Neuronal stem cell (in vitro differentiated cells): ENCODE data around the gene ACKR2.

ENCODE experiments used
- DNase-seq: peaks from one replicate; pipeline ENCODE4 v3.0.0-alpha.2; 2013; ENCODE audit warnings: low spot score
- H2AFZ ChIP-seq: one replicate; pipeline ENCODE4 v1.6.1; 2013; ENCODE audit warnings: mild to moderate bottlenecking, low read length, inconsistent platforms
- H2AK5ac ChIP-seq: 2 replicates; pipeline ENCODE4 v1.6.1; 2013; ENCODE audit warnings: low read depth, mild to moderate bottlenecking, inconsistent platforms, low read length, moderate library complexity, mixed read lengths
- H2BK120ac ChIP-seq: 2 replicates; pipeline ENCODE4 v1.6.1; 2013; ENCODE audit warnings: low read depth, mild to moderate bottlenecking, inconsistent platforms, low read length, moderate library complexity, mixed read lengths
- H2BK12ac ChIP-seq: one replicate; pipeline ENCODE4 v1.6.1; 2013; ENCODE audit warnings: low read length, inconsistent platforms
- H2BK15ac ChIP-seq: 2 replicates; pipeline ENCODE4 v1.6.1; 2013; ENCODE audit warnings: mild to moderate bottlenecking, low read length, inconsistent platforms, mixed read lengths
- H2BK5ac ChIP-seq: one replicate; pipeline ENCODE4 v1.6.1; 2013; ENCODE audit warnings: inconsistent platforms, mild to moderate bottlenecking, low read length, moderate library complexity
- H3K14ac ChIP-seq: one replicate; pipeline ENCODE4 v1.6.1; 2013; ENCODE audit warnings: low read length, inconsistent platforms
- H3K18ac ChIP-seq: 2 replicates; pipeline ENCODE4 v1.6.1; 2013; ENCODE audit warnings: low read length, inconsistent platforms
- H3K23ac ChIP-seq: 2 replicates; pipeline ENCODE4 v1.6.1; 2013; ENCODE audit warnings: low read depth, mild to moderate bottlenecking, mixed read lengths, low read length, inconsistent platforms; ENCODE audit not compliant: poor library complexity
- H3K27ac ChIP-seq: replicated peaks from 3 replicates; pipeline ENCODE4 v1.5.1; 2013; ENCODE audit warnings: low read length, inconsistent platforms
- H3K27me3 ChIP-seq, 3 experiments: 2 replicates each; pipeline ENCODE4 v1.6.1; 2013; ENCODE audit warnings: low read length in 3 of 3, mild to moderate bottlenecking in 2 of 3, inconsistent platforms in 1 of 3, low read depth in 1 of 3, mixed read lengths in 1 of 3, moderate library complexity in 1 of 3; ENCODE audit not compliant: control insufficient read depth in 3 of 3, insufficient read depth in 3 of 3
- H3K36me3 ChIP-seq, 2 donors: replicated peaks in 1 of 2; 2 replicates each; pipeline ENCODE4 v1.6.1; 2013; ENCODE audit warnings: low read length in 2 of 2; ENCODE audit not compliant: control insufficient read depth in 2 of 2, insufficient read depth in 2 of 2
- H3K4ac ChIP-seq: 2 replicates; pipeline ENCODE4 v1.6.1; 2013; ENCODE audit warnings: inconsistent platforms, mild to moderate bottlenecking, low read length, moderate library complexity
- H3K4me1 ChIP-seq, 2 donors: 1 replicate in 1 of 2; 2 replicates in 1 of 2; pipeline ENCODE4 v1.6.1; 2013; ENCODE audit warnings: low read length in 2 of 2, low read depth in 1 of 2; ENCODE audit not compliant: control insufficient read depth in 2 of 2, insufficient read depth in 1 of 2
- H3K4me2 ChIP-seq: one replicate; pipeline ENCODE4 v1.6.1; 2013; ENCODE audit warnings: mild to moderate bottlenecking, low read length, inconsistent platforms; ENCODE audit not compliant: insufficient read depth, poor library complexity, severe bottlenecking
- H3K4me3 ChIP-seq, 2 donors: 2 replicates each; pipeline ENCODE4 v1.5.1; 2013; ENCODE audit warnings: low read length in 2 of 2, mild to moderate bottlenecking in 2 of 2, inconsistent platforms in 1 of 2, moderate library complexity in 1 of 2
- H3K79me1 ChIP-seq: one replicate; pipeline ENCODE4 v1.6.1; 2013; ENCODE audit warnings: low read depth, mild to moderate bottlenecking, inconsistent platforms, low read length, moderate library complexity
- H3K9ac ChIP-seq: one replicate; pipeline ENCODE4 v1.6.1; 2013; ENCODE audit warnings: mild to moderate bottlenecking, low read depth, low read length, inconsistent platforms; ENCODE audit not compliant: poor library complexity
- H3K9me3 ChIP-seq, 2 donors: replicated peaks in 1 of 2; 2 replicates each; pipeline versions ENCODE3 to v1.6.1; 2013; ENCODE audit warnings: low read length in 2 of 2, mild to moderate bottlenecking in 2 of 2, inconsistent platforms in 1 of 2, low read depth in 1 of 2, mixed read lengths in 1 of 2, moderate library complexity in 1 of 2; ENCODE audit not compliant: control insufficient read depth in 2 of 2, insufficient read depth in 1 of 2
- H4K8ac ChIP-seq: one replicate; pipeline ENCODE4 v1.6.1; 2013; ENCODE audit warnings: low read depth, mild to moderate bottlenecking, inconsistent platforms, low read length, moderate library complexity
- H4K91ac ChIP-seq: one replicate; pipeline ENCODE4 v1.6.1; 2013; ENCODE audit warnings: low read length, low read depth, mild to moderate bottlenecking, inconsistent platforms; ENCODE audit not compliant: poor library complexity
- WGBS, 2 donors: extraction: QIAGEN DNeasy Blood & Tissue Kit; methylation state at CpG; one replicate each; pipeline ENCODE4 v1.1.7; 2013; ENCODE audit warnings: missing lambda C conversion rate in 2 of 2, mixed read lengths in 1 of 2; ENCODE audit not compliant: insufficient read length in 2 of 2, insufficient replicate concordance in 1 of 2; ENCODE audit errors: extremely low coverage in 2 of 2; 5-methylcytosine and 5-hydroxymethylcytosine counted together

ACKR2 gene

GRCh38 chr3:42867138-42867537 lies 57.9 kb downstream of the ACKR2 start:
- no peak overlapping the region for H2BK5ac ChIP-seq
- no peak overlapping the region for H3K18ac ChIP-seq
- no peak overlapping the region for H2BK12ac ChIP-seq
- no peaks in the 10 kb centered on the region for H3K9me3 ChIP-seq
- no peak overlapping the region for H2AFZ ChIP-seq
- no peak overlapping the region for H2AK5ac ChIP-seq
- no peak overlapping the region for H4K91ac ChIP-seq
- H3K79me1 ChIP-seq, result no peaks in the 10 kb centered on the region
- no peak overlapping the region for H3K4me2 ChIP-seq
- H2BK120ac ChIP-seq, result no peak overlapping the region
- H3K4me1 ChIP-seq, result no peaks in the 10 kb centered on the region
- DNase-seq, result no peak
- H3K27ac ChIP-seq, result no peak overlapping the region
- H3K36me3 ChIP-seq, result no peaks in the 10 kb centered on the region
- peaks cover 0 to 11% (median 0%) of the 10 kb centered on the region in 3 experiments for H3K27me3 ChIP-seq
- no CpG with 5 or more reads among the region's 7 CpGs for WGBS, 2 donors
- H3K9ac ChIP-seq, result no peak overlapping the region
- no peak overlapping the region for H2BK15ac ChIP-seq
- H3K4ac ChIP-seq, result no peak overlapping the region
- no peak overlapping the region for H3K23ac ChIP-seq
- no peak overlapping the region for H4K8ac ChIP-seq
- no peak overlapping the region for H3K14ac ChIP-seq
- no peak overlapping the region for H3K4me3 ChIP-seq

GRCh38 chr3:42868841-42869240 lies 59.6 kb downstream of the ACKR2 start:
- H3K4me2 ChIP-seq, result no peak overlapping the region
- H3K79me1 ChIP-seq, result no peaks in the 10 kb centered on the region
- H3K36me3 ChIP-seq, result no peaks in the 10 kb centered on the region
- no peak overlapping the region for H2BK12ac ChIP-seq
- H2AFZ ChIP-seq, result no peak overlapping the region
- H2BK120ac ChIP-seq, result no peak overlapping the region
- H3K18ac ChIP-seq, result peak overlapping the region; percentile 33
- no peak overlapping the region for H2BK15ac ChIP-seq
- no peak overlapping the region for H4K91ac ChIP-seq
- no peak overlapping the region for H4K8ac ChIP-seq
- H3K4me3 ChIP-seq, result no peak overlapping the region
- H3K27ac ChIP-seq, result no peak overlapping the region
- no peak for DNase-seq
- H3K14ac ChIP-seq, result no peak overlapping the region
- no CpG with 5 or more reads among the region's 5 CpGs for WGBS, 2 donors
- H3K9me3 ChIP-seq, result no peaks in the 10 kb centered on the region
- H2AK5ac ChIP-seq, result no peak overlapping the region
- H3K4me1 ChIP-seq, result no peaks in the 10 kb centered on the region
- no peak overlapping the region for H3K9ac ChIP-seq
- H3K4ac ChIP-seq, result no peak overlapping the region
- H3K23ac ChIP-seq, result no peak overlapping the region
- H2BK5ac ChIP-seq, result no peak overlapping the region
- H3K27me3 ChIP-seq, result peaks cover 0 to 15% (median 0%) of the 10 kb centered on the region in 3 experiments

GRCh38 chr3:42871592-42872196 lies 62.4 kb downstream of the ACKR2 start:
- no peak overlapping the region for H3K4ac ChIP-seq
- H3K27me3 ChIP-seq, result peaks cover 0 to 31% (median 0%) of the 10 kb centered on the region in 3 experiments
- H2AFZ ChIP-seq, result no peak overlapping the region
- DNase-seq, result no peak
- H3K23ac ChIP-seq, result no peak overlapping the region
- no peak overlapping the region for H2BK15ac ChIP-seq
- no peak overlapping the region for H2BK5ac ChIP-seq
- H3K18ac ChIP-seq, result no peak overlapping the region
- WGBS, 2 donors, result no CpG with 5 or more reads among the region's 5 CpGs
- H2BK120ac ChIP-seq, result no peak overlapping the region
- no peak overlapping the region for H2BK12ac ChIP-seq
- no peak overlapping the region for H3K14ac ChIP-seq
- no peaks in the 10 kb centered on the region for H3K79me1 ChIP-seq
- H3K4me2 ChIP-seq, result no peak overlapping the region
- no peaks in the 10 kb centered on the region for H3K4me1 ChIP-seq
- no peak overlapping the region for H4K8ac ChIP-seq
- no peak overlapping the region for H3K27ac ChIP-seq
- no peaks in the 10 kb centered on the region for H3K36me3 ChIP-seq
- no peak overlapping the region for H3K4me3 ChIP-seq
- H4K91ac ChIP-seq, result no peak overlapping the region
- H2AK5ac ChIP-seq, result no peak overlapping the region
- H3K9me3 ChIP-seq, result peaks cover 0 to 2% of the 10 kb centered on the region in 2 donors
- no peak overlapping the region for H3K9ac ChIP-seq

DNA sequence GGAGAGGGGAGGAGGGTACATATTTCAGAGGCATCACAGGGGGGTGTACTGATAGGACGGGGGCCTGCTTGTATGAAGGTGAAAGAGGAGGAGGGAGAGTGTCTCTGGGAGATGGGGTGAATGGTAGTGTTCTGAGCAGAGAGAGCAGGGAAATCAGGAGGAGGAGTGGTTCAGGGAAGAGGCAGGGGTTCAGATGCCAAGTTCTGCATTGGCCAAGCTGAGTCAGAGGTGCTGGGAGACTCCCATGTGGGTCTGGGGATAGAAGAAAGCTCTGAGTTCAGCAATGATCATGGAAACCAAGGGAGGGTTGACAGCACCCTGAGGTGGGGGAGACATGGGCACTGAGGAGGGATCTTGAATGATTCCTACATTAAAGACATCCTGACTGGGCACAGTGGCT lies 63.5 kb downstream of the ACKR2 start:
- Histone ChIP-seq H2BK15ac (no peak overlapping the region), H2AK5ac (no peak overlapping the region), H3K4me3 (no peak overlapping the region), H2BK5ac (no peak overlapping the region), H3K4me1 (no peaks in the 10 kb centered on the region), H2BK12ac (no peak overlapping the region), H3K9ac (no peak overlapping the region), H3K27ac (no peak overlapping the region), H4K91ac (no peak overlapping the region), H2AFZ (no peak overlapping the region), H2BK120ac (no peak overlapping the region), H3K4me2 (no peak overlapping the region), H3K23ac (no peak overlapping the region), H3K4ac (no peak overlapping the region), H3K18ac (no peak overlapping the region), H3K14ac (no peak overlapping the region), H3K9me3 (peaks cover 0 to 2% of the 10 kb centered on the region in 2 donors), H3K79me1 (no peaks in the 10 kb centered on the region), H3K27me3 (peaks cover 0 to 35% (median 0%) of the 10 kb centered on the region in 3 experiments), H3K36me3 (no peaks in the 10 kb centered on the region), H4K8ac (no peak overlapping the region)
- DNase-seq, result no peak
- WGBS, 2 donors, result no CpG with 5 or more reads among the region's 1 CpG
